Globus pallidus (tissue), 1 donor: ENCODE results near the gene DCTPP1.

ENCODE experiments used
- DNase-seq: peaks from one replicate; pipeline ENCODE4 v3.0.0-alpha.2; 2015; ENCODE audit warnings: low spot score

The DCTPP1 gene

GRCh38 chr16:30381291-30382041 lies 48.4 kb downstream of the DCTPP1 start:
- DNase-seq = no peak

- no peak for DNase-seq
These were observed 49.0 kb downstream of the DCTPP1 start for GRCh38 chr16:30380803-30381208.

- DNase-seq = no peak
These were observed 49.6 kb downstream of the DCTPP1 start for GRCh38 chr16:30380072-30380802.

GRCh38 chr16:30379158-30379783 lies 50.6 kb downstream of the DCTPP1 start:
- DNase-seq = no peak

- DNase-seq = peak; percentile 99
These were observed 51.3 kb downstream of the DCTPP1 start for GRCh38 chr16:30378236-30379157.

GRCh38 chr16:30377812-30378235 lies 52.0 kb downstream of the DCTPP1 start:
- peak; percentile 92 for DNase-seq

- DNase-seq = no peak
These were observed 52.6 kb downstream of the DCTPP1 start for GRCh38 chr16:30377050-30377811.

- no peak for DNase-seq
These were observed 53.3 kb downstream of the DCTPP1 start for GRCh38 chr16:30376461-30376902.

GRCh38 chr16:30375864-30376263 lies 54.0 kb downstream of the DCTPP1 start:
- no peak for DNase-seq

GRCh38 chr16:30374538-30374937 lies 55.3 kb downstream of the DCTPP1 start, which contains the start of gene MYL11:
TSS of gene MYL11 (plus strand) at chr16:30374802. CDS start at chr16:30374858, 56 bp downstream.
- no peak for DNase-seq
